ELR (cell line): ENCODE results near the gene ZFP42.
"Not testable (repeated sequence)": the region's sequence is repeated elsewhere in the genome, so short reads cannot be mapped to it uniquely, and the experiment has no call there.

ENCODE experiments used
- DNase-seq: peaks from one replicate; pipeline ENCODE4 v3.0.0-alpha.2; 2015; ENCODE audit warnings: low read depth

Gene ZFP42

DNA sequence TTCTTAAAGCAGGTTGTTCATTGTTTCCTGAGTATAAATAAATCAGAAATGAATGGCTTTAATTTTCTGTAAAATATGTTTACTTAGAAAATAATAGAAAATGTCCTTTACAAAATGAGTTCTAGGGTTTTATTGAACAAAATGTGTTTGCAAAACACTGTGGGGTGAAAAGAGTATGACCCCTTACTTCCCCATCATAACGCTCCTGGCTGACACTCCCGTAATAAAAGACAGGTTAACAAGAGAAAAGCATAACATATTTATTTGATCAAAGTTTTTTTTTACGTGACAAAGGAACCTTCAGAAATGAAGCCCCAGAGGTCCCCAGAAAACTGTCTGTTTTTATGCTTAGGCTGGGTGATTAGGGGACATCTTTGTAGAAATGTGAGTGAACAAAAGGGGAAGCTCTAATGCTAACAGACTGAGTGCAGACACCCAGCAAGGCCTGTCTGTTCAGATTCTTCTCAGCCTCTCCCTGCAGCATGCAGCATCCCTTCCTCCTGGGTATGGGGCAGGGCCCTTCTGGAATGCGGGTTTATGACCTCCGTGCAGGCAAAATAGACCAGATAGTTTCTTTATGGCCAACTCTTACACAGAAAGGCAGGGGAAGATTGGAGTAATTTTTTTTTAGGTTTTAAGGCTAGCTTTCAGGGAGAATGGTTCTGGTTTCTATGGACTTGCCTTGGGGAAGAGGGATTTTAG, 26.1 kb downstream of the ZFP42 start:
- DNase-seq: no peak

DNA sequence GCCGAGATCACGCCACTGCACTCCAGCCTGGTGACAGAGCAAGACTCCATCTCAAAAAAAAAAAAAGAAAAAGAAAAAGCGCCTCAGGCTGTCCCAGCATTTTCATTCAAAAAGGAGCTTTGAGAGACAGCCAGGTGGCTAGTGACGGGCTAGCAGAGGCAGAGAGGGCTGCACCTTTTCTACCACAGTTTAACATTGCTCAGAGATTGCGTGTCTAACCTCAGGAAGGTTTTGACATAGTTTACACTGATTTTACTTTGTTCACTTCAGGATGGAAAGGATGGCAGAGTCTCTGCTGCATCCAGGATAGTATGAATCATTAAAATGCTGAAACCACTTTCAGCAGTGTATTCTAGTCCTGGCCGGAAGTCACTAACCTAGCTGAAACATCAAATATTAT, 28.1 kb downstream of the ZFP42 start:
- DNase-seq: peak; percentile 9

DNA sequence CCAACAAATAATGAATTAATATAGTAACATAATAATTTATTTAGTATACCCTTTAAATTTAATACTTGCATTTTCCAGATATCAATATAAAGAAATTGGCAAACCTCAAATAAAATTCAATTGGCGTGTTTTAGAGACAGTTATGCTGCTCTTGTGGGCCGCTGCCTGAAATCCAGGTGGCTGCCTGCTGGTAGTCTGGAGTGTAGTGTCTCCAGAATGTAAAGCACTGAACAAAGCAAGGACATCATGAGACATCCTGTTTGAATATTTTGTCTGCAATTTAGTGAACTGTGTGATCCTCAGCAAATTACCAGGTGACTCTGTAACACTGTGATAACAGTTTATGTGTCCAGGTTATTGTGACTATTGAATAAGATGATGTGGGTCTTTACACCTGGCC, 29.9 kb downstream of the ZFP42 start:
- DNase-seq: no peak

DNA sequence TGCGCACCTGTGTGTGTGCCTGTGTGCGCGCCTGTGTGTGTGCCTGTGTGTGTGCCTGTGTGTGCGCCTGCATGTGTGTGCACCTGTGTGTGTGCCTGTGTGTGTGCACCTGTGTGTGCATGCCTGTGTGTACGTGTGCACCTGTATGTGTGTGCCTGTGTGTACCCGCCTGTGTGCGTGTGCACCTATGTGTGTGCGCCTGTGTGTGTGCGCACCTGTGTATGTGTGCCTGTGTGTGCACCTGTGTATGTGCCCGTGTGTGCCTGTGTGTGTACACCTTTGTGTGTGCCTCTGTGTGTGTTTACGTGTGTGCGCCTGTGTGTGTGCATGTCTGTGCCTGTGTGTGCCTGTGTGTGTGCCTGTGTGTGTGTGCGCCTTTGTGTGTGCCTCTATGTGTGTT, 33.5 kb downstream of the ZFP42 start:
- DNase-seq: no peak

DNA sequence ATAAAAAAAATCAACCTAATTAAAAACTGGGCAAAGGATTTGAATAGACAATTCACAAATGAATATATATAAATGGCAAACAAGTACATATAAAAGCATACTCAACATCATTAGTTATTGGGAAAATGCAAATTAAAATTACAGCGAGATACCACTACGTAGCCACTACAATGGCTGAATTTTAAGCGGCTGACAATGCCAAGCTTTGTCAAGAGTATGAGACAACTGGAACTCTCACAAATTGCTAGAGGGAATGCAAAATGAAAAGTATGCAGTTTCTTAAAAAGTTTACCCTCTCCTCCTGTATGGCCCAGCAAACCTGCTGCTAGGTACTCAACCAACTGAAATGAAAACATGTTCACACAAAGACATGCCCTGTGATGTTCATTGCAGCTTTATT, 34.8 kb downstream of the ZFP42 start:
- DNase-seq: no peak

DNA sequence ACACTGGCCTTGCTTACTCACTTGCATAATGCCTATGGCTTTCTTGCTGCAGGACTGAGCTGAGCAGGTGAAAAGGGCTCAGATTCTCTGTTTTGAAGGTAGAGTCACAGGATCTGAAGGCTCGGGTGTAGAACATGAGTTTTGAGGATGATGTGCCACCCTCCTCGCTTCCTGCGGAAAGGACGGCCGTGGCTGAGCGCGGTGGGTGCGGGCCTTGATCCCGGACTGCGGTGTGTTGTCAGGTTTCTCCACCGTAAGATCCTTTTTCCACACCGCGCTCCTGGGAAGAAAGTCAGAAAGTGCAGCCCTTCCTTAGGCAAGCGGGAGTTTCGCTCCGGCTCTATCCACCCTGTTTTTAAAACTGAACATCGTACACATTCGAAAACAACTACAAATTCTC, 36.2 kb downstream of the ZFP42 start:
- no peak for DNase-seq

DNA sequence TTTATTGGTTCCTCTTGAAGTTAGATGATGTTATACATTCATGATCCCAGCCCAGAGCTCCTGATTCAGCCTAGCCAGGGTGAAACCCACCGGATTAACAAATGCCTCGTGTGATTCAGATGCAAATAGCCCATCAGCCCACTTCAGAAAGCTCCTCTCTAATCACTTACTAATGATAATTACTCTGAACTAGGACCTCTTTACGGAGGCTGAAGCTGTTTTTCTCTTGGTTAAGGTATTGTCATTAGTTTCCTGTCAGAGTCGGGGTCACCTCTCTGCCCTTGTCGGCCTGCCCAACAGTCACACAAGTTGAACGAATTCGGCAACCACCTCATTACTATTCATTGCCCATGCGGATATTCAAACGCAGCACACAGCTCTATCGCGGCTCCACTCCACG, 36.6 kb downstream of the ZFP42 start:
- no peak for DNase-seq

DNA sequence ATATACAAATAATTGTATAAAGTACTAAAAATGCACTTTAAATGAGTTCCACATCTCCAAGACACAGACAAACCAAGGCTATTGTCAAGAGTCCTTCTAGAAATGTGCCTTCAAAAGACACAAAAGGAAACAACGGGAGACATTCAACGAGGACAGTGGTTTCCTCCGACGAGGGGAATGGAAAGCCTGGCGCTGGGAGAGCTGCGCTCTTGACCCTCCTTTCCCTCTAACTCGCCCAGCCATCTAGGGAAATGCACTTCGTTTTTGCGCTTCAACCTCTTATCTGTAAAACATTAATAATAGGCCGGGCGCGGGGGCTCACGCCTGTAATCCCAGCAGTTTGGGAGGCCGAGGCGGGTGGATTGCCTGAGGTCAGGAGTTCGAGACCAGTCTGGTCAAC, 37.0 kb downstream of the ZFP42 start:
- DNase-seq: no peak

DNA sequence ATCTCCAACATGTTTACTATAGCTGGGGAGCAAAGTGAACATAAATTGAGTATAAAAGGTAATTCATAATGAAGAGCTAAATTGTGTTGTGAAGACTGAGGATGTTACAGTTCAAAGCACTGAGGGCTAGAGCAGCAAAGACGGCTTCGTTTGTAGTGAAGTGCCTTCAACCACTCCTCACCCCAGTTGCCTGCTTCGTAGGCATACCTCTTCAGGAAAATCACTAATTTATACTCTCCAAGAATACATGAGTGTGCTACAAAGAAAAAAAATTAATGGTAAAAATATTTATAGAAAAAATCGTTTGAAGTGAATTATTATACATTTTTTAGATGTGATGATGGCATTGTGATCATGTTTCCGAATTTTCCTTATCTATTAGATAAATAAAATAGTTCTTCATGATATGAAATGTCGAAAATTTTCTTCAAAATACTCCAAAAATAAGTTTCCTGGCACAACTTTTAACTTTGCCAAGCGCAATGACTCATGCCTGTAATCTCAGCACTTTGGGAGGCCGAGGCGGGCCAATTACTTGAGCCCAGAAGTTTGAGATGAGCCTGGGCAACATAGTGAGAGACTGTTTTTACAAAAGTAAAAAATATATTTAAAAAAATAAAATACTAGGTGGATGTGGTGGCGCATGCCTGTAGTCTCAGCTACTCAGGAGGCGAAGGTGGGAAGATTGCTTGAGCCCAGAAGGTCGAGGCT, 41.6 kb downstream of the ZFP42 start:
- DNase-seq: no peak

DNA sequence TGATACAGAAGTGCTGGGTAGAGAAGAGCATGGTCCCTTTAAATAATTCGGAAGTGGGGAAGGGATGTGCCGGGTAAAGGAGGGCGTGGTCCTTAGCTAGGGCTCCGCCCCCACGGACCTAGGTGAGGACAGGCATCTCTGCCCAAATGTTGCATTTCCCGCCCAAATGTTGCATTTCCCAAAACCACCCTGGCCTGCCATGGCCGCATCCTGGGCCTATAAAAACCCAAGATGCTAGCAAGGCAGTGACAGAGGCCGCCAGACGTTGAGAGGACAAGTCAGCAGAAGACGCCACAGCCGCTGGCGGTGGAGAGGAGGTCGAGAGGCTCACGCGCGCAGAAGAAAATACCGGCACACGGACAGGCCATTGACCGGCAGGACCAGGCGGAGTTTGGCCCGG, 46.1 kb downstream of the ZFP42 start:
- no peak for DNase-seq

DNA sequence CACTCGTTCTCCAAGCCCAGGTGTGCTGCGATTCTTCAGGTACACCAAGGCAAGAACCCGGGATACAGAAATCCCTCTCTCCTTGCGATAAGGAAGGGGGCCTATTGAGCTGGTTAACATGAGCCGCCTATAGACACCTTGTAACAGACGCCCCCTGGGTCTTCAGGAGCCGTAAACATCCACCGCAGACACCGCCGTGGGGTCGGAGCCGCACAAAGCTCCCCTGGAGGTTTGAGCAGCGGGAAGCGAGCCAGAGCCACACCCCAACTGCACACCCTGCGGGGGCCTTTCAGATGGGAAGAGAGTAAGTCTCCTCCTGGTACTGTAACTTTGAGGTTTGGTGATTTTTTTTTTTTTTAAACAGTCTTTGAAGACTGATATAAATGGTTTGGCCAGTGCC, 46.6 kb downstream of the ZFP42 start:
- DNase-seq: no peak

DNA sequence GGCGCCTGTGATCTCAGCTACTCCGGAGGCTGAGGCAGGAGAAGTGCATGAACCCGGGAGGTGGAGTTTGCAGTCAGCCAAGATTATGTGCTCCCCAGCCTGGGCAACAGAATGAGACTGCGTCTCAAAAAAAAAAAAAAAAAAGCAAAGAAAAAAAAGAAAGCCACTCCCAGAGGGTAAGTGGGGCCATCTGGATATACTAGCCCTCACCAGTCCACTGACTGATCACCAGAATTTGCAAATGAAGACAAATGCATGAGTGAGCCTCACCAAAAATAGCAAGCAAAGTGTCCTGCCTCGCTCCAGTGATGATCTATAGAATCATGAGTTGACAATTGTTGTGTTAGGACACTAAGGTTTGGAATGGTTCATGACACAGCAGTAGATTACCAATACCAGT, 47.6 kb downstream of the ZFP42 start:
- DNase-seq: no peak

DNA sequence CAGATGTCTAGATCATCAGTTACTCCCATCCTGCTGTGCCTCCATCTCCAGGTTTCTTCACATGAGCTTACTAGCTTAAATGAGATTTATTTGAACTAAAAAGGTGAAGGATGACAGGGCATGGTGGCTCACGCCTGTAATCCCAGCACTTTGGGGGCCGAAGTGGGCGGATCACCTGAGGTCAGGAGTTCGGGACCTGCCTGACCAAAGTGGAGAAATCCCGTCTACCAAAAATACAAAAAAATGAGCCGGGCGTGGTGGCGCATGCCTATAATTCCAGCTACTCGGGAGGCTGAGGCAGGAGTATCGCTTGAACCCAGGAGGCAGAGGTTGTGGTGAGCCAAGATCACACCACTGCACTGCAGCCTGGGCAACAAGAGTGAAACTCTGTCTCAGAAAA, 49.9 kb downstream of the ZFP42 start:
- not testable (repeated sequence) for DNase-seq

DNA sequence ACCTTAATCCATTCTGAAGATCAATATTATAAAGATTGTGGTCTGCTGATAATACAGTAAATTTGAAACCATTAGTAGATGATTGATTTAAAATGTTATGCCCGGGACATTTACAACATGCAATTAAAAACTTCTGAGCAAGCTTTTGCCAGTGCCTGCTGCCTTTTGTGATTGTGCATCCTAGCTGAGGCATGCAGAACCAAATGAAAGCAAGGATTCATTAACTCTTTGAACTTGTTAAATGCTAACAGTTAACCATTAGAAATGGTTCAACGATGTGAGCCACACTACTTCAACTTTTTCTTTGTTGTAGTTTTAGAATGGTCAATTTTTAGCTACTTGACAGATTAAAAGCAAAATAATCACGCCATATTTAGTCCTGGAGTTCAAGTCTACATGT, 51.1 kb downstream of the ZFP42 start:
- DNase-seq: no peak

DNA sequence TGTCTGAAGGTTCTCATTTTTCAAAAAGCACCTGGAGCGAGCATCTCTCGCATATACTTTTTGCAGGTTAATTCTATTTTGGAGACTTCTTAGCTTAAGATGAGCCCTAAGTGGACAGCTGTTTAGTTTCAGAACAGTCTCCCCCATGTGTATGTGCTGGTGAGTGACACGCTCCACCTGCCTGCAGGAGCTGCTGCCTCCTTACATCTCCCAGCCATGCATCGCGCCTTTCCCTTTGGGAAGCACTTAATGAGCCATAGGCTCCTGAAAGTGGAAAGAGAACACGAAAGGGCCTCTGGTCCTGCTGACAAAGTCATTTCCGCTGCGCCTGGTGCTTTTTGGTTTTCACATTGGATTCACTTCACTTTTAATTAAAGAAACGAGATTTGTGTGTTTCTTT, 57.7 kb downstream of the ZFP42 start:
- no peak for DNase-seq
